NCI-H1694 treated with DMSO at 0.1 percent for 48 hours (cell line): ENCODE measurements around the gene SRGAP3.

Source experiments
- DNase-seq: peaks from one replicate; lab custom pipeline; 2025; lab: John Stamatoyannopoulos, UW

SRGAP3 gene

DNA sequence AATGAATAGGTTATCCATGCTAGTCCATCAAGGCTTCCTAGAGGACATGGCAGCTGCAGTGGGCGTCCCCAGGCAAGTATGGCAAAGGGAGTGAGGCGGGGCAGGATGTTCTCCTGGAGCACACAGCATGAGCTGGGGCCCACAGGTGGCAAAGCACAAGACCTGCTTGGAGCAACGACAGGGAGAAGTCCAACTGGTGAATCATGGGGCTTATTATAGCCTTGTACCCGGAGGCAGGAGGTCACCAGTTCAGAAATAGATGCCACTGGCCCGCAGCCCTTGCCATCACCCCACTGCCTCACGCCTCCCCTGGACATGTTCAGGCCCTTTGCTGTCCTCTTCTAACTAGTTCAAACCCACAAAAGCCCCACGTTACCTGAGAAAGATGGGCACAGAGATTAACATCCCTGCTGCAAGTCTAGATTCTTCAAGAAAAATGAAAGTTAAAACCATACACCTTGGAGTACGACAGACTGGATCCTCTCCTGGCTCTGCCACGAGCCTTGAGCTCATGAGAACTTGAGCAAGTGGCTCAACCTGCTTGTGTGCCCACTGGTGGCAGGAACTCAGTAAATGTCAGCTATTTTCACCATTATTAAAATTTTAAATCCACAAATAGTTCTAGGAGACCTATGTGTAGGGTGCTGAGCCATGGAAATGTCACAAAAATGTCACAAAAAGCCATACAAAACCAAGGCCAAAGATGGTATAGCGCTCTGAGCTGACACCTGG lies 1.8 kb upstream of the SRGAP3 start:
- DNase-seq: no peak

DNA sequence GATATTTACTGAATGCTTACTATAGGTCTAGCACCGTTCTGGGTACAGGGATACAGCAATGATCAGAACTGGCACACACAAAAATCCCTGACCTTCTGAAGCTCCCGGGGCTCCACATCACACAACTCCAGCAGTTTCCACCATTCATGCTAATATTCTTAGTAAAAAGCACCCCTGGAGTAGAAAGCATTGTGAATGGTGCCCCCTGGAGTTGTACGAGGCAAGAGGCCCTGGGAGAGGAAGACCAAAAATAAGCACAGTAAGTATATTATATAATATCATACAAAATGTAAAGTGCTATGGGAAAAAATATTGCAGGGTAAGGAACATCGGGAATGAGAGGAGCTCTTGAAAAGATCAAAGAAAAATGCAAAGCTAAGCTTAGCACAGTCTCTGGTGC lies 790 bp upstream of the SRGAP3 start:
- DNase-seq: peak; percentile 21

DNA sequence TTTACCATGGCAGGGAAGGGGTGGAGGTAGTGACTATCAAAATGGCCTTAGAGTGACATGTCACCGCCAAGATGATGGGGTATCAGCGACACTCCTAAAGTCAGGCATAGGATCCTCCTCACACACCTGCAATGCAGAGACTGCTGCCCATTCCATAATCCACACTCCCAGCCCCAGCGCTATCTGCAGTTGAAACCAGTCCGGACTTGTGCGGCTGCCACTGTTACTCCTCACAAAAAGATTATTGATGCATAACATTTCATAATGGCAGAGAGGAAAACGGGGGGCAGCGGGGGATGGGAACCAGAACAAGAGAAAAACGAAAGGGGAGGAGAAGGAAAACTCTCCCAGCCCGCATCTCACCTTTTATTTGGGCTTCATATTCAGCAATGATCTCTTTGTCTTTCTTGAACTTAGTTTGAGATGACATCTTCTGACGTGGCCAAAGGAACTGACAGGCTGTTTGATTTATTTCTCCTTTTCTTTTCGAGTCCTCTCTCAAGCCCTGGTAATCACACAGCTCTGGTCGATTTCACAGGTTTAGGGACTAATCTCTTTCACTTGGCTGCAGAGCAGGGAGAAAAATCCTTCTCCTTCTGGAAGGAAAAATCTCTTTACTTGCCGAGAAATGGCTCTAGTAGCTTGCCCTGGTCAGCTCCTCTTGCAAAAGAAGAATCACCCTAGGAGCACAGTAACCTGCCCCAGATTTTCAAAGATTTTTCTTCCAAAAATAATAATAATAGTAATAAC lies 749 bp downstream of the SRGAP3 start:
- peak; percentile 9 for DNase-seq

DNA sequence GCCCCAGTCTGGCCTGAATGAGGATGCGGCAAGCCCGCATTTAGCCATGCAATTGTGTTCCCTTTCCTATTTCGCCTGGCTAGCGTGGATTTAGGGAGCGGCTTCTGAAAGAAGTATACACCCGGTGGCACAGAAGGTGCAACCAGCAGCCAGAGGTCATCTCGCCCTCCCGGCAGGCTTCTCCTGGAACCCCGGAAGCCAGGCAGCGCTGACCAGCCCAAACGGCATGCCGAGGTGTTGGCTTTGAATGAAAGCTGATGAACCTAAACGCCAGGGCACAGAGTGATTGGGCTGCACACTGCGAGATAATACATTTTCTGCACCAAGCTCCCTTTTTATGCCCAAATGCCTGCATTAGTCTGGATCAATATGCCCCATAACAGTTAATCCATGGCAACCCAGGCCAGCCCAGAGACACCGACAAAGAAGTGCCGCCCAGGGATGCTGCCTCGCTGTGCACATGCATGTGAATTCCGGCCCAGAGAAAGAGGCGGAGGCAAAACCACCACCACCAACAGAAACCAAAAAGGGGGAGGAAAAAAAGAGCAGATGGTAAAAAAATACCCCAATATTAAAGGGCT lies 1.4 kb downstream of the SRGAP3 start:
- no peak for DNase-seq

DNA sequence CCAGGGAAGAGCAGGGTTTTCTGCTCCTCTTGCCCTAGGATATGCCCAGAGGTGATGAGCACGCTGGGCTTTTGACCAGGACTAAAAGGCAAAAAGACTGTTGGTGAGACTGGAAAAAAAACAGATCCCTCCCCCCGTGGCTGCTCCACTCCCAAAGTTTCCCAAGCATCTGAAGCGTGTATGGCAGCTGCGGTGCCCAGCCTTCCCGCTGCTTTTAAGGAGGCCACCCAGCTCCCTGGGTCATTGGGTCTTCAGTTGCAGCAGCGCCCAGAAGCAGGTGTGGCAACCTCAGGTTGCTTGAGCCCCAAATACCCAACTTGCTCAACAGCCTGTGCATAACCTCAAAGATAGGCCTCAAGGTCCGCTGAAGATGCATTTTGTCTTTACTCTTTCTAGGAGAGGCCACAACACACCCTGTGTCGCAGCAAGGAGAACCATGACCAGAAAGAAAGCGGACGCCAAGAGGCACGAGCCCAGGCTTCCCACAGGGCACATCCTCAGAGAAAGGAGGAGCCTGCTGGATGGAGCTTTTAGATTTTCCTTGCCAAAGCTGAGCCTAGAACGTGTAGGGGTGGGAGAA lies 2.0 kb downstream of the SRGAP3 start:
- no peak for DNase-seq

DNA sequence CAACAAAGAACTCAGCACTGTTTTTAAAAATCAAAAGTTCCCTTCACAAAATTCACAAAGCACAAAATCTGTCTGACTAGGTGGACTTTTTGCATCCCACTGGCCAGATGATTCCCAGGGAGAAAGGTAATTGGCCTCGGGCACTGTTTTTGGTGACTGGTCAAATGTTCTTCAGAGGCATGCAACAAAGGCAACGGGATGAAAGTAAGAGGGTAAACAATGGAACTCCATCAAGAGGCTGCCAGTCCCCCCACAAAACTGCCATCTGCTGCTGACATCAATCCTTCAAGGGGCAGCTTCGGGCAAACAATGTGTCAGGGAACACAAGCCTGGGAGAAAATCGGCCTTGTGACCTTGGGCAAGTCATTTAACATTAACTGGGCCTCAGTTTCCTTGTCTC lies 3.3 kb downstream of the SRGAP3 start:
- DNase-seq: no peak

DNA sequence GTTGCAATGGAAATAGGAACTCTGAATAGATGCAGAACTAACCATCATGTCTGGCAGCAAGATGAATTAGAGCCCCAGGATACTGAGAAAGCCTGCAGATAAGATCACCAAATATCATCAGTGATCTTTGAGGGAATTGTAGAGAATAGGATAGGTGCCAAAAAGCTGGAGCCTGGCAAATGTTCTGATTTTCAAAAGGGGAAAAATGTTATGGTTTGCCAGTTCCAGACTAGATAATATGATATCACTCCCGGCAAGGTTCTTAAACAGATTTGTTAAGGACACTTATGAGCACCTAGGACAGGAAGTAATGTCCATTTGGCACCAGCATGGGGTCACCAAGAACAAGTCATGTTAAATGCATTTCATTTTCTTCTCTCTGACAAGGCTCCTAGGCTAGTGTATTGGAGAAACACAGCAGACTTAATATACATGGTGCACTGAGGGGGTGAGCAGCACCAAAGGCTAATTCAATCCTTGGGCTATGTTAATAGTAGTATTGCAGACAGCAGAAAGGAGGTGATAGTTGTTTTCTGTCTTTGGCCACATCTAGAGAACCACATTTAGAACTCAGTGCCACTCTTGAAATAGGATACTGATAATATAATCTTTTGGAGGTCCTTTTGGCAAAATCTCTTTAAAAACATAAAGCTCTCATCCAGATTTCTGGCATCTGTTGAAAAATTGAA lies 4.8 kb downstream of the SRGAP3 start:
- no peak for DNase-seq

DNA sequence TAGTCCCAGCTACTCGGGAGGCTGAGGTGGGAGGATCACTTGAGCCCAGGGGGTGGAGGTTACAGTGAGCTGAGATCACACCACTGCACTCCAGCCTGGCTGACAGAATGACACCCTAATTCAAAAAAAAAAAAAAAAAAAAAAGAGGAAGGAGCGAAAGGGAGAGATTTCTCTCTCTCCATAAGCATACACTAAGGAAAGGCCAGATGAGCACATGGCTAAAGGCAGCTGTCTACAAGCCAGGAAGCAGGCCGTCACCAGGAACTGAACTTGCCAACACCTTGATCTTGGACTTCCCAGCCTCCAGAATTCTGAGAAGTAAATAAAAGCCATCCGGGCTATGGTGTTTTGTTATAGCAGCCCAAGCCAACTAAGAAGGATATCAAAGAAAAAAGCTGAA lies 7.5 kb downstream of the SRGAP3 start:
- no peak for DNase-seq

DNA sequence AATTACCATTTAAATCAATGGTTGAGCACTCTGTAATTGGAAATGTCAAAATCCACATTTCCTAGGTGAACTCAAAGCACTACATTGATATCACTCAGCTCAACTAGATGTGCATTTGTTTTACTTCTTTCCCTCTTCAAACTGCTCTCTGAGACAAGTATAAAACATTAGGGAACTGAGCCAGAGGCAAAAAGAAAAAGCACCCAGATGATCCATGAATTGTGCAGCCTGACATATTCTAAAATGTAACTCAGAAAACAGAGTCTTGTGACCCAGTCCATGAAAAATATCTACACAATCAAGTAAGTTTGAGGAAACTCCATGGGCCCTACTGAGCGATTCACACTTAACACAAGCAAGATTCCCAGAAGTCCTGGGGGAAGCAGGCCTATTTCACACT lies 9.8 kb downstream of the SRGAP3 start:
- no peak for DNase-seq

DNA sequence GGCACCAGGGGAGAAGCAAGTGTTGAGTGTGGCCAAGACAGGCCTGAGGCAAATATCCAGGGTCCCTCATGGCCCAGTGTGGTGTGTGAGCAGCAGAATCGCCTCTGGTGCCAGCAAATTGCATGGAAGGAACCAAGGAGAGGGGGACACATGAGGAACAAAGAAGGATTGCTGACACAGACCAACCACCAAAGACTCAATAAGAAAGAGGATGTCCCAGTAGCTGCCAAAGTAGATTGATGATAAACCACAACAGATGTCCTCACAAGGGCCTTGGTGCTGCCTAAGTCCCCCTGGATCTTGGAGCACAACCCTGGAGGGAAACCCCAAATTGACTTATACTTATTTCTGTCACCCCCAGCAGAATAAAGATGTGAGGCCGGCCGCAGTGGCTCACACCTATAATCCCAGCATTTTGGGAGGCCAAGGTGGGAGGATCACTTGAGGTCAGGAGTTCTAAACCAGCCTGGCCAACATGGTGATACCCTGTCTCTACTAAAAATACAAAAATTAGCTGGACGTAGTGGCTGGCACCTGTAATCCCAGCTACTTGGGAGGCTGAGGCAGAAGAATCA lies 10.6 kb downstream of the SRGAP3 start:
- DNase-seq: no peak

DNA sequence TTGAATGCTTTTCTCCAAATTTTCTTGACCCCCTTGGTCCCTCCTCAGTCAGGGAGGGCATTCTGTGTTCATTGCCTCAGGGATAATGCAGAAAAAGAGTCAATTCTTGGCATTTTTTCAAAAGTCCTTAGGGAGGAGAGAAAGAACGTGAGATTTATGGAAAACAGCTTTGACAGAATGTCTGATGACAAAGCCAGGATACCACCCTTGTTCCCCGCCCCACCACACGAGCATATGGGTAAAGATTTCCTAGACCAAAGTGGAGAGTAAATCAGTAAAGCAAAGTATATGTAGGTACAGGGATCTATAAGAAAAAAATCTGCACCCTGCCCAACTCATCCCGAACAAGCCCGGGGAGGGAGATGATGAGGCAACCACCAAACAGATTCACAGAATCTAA lies 11.2 kb downstream of the SRGAP3 start:
- DNase-seq: no peak

DNA sequence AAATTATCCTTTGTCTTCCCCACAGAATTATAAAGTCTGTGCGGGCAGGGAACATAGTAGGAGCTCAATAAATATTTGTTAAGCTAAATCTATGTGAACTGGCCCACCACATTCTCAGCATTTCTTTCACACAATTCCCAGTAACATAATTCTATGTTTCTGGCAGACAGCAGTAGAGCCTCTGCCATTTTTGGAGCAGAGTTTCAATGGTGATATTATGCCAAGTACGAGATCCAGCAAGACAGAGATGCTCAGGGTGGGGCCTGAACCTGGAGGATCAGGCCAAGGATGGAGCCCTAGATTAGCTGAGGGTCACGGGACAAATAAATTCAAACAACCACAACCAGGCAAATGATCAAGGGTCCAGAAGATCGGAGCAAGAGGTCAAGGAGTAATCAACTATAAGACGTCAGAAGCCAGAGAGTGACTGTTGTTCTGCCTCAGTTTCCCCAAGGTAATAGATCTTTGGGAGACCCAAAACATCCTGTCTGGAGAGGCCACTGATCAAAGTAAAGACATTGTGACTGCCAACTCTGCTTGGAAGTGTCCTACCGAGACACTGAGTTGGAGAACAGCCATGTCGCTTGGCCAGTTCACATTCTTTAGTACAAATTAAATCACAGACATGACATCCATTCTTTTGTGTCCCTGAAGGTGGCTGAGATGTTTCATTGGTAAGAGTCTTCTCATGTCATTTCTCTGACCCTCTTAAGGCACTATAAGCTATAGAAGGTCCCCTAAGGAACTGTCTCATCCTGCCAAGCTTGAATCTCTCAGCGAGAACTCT lies 15.4 kb downstream of the SRGAP3 start:
- DNase-seq: no peak

DNA sequence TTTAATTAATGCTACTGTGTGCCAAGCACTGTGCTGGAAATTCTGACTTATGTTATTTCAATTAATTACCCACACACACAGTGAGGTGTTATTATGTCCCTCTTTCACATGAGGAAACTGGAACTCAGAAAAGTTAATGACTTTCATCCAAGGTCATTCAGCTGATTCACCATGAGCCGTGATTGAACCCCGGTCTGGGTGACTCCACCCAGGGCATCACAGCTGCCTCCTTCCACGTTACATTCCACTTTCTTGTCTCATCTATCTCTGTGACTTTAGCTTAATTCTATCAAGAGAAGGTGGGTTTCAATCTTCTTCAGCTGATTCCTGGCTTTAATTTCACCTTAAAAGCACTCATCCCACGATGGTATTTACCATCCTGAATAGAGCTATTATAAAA lies 16.3 kb downstream of the SRGAP3 start:
- DNase-seq: no peak

DNA sequence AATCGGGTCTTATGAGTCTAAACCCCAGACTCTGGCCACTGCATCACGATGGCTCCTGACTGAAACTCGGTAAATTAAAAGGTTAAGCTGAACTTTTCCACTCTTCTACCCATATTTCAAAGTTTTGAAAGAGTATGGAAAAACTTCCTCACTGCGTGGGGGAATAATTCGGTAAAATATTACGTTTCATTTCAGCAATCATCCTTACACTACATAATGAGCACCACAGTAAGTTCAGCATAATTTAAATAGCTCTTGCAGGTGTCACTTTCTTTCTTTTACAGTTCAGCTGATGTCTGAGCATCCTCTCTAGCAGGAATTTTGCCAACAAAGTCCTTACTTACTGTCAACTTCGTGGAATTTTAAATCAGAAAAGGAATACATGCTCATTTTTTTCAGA lies 17.5 kb downstream of the SRGAP3 start:
- DNase-seq: no peak

DNA sequence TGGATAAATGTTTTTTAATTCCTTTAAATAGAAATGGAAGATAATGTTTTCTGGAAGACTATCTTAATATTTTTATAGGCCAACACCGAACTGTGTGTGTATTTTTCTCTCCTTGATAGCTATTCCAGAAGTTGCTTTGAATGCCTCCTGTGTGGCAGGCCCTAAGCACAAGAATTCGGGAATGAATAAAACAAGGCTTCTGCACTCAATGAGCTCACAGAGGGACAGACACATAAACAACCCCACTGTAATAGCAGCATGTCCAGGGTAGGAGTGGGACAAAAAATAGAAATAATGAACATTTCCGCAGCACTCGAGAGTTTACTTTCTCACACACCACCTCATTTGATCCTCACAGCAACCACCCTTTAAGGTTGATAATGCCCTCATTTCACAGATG lies 18.0 kb downstream of the SRGAP3 start:
- DNase-seq: no peak

DNA sequence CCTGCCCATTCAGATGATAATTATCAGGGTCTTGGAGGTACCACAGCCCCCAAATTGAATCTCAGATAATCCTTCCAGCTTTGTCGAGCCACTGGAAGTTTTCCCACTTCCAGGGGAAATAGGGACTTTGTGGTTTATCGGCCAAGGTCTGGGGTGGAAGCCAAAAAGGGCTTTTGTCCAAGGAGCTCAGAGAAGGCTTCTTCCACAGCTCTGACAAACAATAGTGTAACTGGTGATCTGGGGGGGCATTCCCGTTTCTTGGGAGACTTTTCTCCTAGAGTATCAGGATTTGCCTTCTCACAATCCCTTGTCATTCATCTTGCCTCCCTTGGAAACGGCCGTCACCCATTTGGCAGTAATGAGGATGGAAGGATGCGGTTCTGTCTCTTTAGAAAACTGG lies 18.4 kb downstream of the SRGAP3 start:
- no peak for DNase-seq

DNA sequence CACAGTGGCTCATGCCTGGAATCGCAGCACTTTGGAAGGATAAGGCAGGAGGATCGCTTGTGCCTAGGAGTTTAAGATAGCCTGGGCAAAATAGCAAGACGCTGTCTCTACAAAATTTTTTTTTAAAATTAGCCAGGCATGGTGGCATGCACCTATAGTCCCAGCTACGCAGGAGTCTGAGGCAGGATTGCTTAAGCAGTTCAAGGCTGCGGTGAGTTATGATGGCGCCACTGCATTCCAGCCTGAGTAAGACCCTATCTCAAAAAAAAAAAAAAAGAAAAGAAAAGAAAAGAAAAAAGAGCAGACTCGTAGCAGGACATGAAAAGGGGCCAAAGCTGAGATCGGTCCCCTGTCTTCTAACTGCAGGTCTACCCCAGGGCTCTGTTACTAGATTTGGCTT lies 18.9 kb downstream of the SRGAP3 start:
- DNase-seq: no peak

DNA sequence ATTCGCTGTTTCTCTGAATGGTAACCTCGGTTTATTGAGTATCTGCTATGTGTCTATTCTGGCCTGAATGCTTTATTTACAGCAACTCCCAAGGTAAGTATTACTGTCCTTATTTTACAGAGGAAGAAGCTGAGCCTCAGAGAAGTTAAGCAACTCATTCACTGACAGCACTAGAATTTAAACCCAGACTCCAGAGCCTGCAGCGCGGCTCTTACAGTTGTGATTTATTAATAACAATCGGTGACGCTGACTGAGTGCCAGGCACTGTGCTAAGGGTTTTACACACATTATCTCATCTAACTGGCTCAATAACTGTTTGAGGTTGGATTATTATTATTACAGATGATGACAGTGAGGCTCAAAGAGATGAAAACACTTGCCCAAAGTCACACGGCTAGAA lies 19.6 kb downstream of the SRGAP3 start:
- no peak for DNase-seq

DNA sequence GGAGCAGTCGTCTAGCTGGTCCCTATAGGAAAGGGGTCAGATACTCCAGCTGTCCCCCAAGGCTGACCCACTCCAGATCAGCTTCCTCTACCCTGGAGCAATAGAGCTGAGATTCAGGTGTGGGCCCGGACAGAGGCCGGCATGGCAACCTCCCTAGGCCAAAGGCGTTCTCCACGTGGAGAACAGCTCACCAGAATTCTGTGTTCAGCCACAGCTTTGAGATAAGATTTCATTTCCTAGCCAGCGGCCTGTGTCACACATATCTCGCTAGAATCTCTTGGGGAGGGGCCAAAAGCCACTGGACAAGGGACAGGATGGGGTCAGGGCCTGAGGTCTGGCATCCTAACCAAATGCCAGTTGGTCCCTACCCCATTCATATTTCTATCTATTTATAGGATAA lies 20.1 kb downstream of the SRGAP3 start:
- no peak for DNase-seq

DNA sequence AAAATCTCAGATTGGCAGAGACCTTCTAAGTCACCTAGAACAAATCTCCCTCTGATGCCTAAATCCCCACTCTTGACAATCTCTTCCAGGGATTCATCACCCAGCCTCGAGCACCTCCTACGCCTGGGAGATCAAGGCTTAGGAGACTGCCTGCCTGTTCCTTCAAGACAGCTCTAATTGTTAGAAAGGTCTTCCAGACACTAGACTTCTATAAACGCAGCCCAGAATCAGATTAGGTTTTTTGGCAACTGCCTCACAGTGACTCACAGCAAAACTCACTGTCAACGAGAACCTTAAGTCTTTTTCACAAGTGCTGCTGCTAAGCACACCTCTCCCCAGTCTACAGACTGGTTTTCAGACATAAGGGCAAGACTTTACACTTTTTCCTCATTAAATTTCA lies 23.1 kb downstream of the SRGAP3 start:
- DNase-seq: no peak

DNA sequence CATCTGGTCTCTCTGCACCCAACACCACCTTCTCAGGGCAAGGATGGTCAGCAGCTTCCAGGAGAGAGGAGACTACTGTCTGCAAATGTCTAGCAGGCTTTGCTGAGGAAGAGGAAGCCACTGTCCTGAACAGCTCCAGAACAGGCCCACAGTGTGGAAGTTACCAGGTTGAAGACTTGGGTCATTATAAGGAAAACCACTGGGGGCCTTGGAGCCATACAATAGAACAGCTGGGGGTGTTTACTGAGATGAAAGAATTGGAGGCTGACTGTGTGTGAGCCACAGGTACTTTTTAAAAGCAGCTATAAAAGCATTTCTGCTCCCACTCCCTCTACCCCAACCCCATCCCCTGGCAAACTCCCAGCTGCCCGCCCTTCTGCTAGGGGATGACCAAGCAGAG lies 24.2 kb downstream of the SRGAP3 start:
- DNase-seq: no peak
